Measurements from ENCODE around the gene LHX3.

DNA sequence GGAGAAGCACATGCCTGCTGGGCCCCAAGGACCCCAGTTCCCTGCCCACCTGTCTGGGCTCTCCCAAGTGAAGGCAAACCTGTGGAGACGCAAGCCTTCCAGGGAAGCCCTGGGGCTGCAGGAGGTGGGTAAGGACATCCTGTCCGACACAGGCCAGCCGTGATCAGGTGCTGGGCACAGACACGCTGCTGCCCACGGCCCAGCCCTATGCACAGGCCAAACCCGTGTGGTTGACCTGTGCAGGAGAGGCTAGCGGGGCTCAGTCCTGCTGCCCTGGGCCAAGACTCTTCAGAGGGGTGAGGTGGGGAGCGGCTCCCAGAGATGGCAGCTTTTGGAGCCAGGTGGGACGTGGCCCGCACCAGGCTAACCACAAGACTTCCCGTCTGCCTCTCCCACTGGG is 14.3 kb downstream of the LHX3 start:
- TF ChIP-seq MXI1 (IDR thresholded peaks at IDR 0.05; ENCODE audit: low read depth, low read length): no peak
- no peak for TF ChIP-seq TAF1 (IDR thresholded peaks at IDR 0.05; ENCODE audit: borderline replicate concordance, low read depth, low read length)
- TF ChIP-seq, protein P1, sequence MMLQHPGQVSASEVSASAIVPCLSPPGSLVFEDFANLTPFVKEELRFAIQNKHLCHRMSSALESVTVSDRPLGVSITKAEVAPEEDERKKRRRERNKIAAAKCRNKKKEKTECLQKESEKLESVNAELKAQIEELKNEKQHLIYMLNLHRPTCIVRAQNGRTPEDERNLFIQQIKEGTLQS (IDR thresholded peaks at IDR 0.05; ENCODE audit: borderline replicate concordance, extremely low read depth, low read depth, low read length): no peak
- TF ChIP-seq, protein P2, sequence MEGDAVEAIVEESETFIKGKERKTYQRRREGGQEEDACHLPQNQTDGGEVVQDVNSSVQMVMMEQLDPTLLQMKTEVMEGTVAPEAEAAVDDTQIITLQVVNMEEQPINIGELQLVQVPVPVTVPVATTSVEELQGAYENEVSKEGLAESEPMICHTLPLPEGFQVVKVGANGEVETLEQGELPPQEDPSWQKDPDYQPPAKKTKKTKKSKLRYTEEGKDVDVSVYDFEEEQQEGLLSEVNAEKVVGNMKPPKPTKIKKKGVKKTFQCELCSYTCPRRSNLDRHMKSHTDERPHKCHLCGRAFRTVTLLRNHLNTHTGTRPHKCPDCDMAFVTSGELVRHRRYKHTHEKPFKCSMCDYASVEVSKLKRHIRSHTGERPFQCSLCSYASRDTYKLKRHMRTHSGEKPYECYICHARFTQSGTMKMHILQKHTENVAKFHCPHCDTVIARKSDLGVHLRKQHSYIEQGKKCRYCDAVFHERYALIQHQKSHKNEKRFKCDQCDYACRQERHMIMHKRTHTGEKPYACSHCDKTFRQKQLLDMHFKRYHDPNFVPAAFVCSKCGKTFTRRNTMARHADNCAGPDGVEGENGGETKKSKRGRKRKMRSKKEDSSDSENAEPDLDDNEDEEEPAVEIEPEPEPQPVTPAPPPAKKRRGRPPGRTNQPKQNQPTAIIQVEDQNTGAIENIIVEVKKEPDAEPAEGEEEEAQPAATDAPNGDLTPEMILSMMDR (IDR thresholded peaks at IDR 0.05 in 2 of 3, conservative IDR thresholded peaks at IDR 0.05 in 1 of 3; ENCODE audit: control insufficient read depth in 2 of 3, extremely low read depth in 1 of 3, insufficient read depth in 1 of 3, low read depth in 3 of 3, low read length in 3 of 3): no peak
- TF ChIP-seq, protein P3, sequence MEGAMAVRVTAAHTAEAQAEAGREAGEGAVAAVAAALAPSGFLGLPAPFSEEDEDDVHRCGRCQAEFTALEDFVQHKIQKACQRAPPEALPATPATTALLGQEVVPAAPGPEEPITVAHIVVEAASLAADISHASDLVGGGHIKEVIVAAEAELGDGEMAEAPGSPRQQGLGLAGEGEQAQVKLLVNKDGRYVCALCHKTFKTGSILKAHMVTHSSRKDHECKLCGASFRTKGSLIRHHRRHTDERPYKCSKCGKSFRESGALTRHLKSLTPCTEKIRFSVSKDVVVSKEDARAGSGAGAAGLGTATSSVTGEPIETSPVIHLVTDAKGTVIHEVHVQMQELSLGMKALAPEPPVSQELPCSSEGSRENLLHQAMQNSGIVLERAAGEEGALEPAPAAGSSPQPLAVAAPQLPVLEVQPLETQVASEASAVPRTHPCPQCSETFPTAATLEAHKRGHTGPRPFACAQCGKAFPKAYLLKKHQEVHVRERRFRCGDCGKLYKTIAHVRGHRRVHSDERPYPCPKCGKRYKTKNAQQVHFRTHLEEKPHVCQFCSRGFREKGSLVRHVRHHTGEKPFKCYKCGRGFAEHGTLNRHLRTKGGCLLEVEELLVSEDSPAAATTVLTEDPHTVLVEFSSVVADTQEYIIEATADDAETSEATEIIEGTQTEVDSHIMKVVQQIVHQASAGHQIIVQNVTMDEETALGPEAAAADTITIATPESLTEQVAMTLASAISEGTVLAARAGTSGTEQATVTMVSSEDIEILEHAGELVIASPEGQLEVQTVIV (IDR thresholded peaks at IDR 0.05; ENCODE audit: borderline replicate concordance, partially characterized antibody): no peak
- no peak for TF ChIP-seq ZNF622 (IDR thresholded peaks at IDR 0.05)

Measured in GM12878 (cell line).